NCI-H146 treated with DMSO at 0.1 percent for 48 hours (cell line): ENCODE results near the gene RPL10.
A peak's percentile ranks its signal among the peaks of the same experiment; 100 is the strongest.

ENCODE experiments used
- DNase-seq: peaks from one replicate; lab custom pipeline; 2025; ENCODE audit not compliant: unreplicated experiment; lab: John Stamatoyannopoulos, UW

RPL10 gene

DNA sequence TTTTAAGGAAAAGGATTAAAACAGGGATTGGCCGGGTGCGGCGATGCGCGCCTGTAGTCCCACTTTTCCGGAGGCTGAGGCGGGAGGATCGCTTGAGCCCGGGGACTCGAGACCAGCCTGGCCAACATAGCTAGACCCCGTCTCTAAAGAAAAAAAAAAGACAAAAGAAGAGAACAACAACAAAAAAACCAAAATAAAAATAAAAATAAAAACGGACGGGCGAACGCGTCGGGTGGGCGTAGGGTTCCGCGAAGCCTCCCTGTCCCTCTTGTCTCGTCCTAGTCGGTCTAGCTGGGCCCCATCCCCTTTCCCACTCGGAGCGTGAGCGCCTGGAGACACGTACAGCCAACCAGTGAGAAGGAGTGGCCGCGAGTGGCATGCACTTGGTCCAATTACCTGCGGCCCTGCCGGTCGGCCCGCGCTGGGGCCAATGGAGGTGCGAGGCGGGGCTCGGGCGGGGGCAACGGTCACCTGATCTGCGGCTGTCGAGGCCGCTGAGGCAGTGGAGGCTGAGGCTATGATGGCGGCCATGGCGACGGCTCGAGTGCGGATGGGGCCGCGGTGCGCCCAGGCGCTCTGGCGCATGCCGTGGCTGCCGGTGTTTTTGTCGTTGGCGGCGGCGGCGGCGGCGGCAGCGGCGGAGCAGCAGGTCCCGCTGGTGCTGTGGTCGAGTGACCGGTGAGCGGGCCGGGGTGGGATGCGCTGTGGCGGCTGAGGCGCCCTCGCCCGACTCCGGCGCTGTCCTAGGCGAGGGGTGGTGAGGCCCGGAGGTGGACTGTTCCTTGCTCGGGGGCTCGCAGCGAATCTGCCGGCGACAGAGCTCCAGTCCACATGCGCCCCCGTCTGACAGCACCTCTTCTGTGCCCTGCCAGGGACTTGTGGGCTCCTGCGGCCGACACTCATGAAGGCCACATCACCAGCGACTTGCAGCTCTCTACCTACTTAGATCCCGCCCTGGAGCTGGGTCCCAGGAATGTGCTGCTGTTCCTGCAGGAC is 30.3 kb downstream of the RPL10 start, which contains the start of gene ATP6AP1:
TSS of gene ATP6AP1 (plus strand) at position 502 of the 996 bp plus-strand sequence. CDS start at position 518, 16 bp downstream.
- peak; percentile 81 for DNase-seq

DNA sequence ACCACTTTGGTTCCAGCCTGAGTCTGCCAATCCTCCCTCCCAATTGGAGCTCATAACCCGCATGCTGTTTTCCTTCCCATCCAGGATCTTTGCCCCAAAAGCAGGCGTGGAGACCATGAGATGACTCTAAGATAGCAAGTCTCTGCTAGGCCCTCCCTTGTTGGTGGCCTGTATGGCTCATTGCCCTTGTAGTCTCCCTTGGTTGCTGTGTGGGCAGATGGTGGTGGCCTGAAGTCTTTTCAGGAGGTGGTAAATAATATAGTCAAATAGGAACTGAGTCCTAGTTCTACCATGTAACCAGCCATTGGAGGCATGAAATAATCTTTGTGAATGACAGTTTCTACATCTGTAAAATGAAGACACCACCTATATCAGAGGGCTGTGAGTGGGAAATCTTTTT is 31.5 kb downstream of the RPL10 start:
- DNase-seq: no peak

DNA sequence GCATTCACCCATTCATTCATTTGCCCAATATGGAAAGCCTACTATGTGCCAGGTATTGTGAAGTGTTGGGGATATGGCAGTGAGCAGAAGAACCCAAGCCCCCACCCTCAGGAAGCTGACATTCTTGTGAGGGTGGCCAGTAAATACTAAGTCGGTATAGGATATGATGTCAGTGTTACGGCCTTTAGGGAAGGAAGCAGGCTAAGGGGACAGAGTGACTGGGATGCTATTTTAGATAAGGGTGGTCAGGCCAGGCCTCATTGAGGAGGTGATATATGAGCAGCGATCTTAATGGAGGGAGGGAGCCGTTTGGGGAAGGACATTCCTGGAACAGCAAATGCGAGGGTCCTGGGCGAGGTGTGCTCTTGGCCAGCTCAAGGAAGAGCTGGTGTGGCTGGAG is 32.3 kb downstream of the RPL10 start:
- no peak for DNase-seq

DNA sequence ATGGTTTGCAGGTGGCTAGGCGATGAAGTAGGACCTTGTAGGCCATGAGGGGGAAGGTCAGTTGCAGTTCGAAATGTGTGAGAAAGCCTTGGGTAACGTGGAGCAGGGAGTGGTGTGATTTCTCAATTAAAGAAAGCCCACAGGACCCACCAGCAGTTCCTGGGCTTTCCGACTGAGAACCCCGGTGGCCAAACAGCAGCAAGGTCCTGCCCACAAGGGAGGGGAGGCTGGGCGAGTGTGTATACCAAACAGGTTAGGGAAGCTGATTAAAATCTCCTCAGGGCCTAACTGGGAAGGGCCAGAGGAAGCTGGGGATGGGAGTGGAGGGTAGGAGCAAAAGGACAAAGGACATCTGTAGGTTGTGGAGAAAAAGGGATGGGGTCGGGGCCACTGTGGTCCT is 32.7 kb downstream of the RPL10 start:
- no peak for DNase-seq

DNA sequence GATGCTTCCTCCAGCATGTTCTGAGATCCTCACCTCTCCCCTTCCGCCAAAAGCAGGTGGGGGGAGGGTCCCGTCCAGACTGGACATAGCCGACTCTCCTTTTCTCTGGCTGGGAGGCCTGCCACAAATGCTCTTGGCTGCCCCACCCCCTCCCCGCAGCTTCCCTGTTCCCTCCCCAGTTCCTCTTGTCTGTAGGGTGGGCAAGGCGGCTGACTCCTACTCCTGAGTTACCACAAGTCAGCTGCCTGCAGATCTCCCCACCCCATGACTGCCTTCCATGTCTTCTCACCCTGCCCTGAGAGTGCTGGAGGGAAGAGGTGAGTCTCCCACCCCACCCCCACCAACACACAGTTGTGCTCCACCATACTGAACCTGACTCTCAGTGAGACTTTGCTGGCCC is 33.2 kb downstream of the RPL10 start:
- no peak for DNase-seq

DNA sequence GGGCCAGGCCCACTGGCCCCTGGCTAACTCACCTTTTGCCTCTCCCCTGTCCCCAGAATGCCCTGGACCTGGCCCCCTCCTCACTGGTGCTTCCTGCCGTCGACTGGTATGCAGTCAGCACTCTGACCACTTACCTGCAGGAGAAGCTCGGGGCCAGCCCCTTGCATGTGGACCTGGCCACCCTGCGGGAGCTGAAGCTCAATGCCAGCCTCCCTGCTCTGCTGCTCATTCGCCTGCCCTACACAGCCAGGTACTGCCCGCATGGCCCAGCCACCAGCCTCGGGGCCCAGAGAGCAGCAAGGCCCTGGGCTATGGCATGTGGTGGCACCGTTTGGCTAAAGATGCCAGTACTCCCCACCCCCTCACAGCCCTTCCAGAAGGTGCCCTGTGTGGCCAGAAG is 34.0 kb downstream of the RPL10 start:
- no peak for DNase-seq

DNA sequence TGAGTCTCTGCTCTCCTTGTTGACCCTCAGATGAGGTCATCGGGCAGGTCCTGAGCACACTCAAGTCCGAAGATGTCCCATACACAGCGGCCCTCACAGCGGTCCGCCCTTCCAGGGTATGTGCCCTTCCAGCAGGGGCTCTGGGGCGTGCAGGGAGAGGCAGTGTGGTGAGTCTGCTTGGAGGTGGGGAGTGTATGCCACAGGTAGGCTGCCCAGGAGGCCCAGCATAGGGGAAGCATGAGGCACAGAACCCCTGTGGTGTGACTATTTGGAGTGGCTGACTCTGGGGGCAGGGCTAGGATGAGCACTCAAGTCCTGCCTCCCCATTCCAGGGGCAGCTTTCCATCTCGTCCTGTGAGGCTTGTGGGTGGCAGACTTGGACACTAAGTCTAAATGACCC is 35.4 kb downstream of the RPL10 start:
- no peak for DNase-seq

DNA sequence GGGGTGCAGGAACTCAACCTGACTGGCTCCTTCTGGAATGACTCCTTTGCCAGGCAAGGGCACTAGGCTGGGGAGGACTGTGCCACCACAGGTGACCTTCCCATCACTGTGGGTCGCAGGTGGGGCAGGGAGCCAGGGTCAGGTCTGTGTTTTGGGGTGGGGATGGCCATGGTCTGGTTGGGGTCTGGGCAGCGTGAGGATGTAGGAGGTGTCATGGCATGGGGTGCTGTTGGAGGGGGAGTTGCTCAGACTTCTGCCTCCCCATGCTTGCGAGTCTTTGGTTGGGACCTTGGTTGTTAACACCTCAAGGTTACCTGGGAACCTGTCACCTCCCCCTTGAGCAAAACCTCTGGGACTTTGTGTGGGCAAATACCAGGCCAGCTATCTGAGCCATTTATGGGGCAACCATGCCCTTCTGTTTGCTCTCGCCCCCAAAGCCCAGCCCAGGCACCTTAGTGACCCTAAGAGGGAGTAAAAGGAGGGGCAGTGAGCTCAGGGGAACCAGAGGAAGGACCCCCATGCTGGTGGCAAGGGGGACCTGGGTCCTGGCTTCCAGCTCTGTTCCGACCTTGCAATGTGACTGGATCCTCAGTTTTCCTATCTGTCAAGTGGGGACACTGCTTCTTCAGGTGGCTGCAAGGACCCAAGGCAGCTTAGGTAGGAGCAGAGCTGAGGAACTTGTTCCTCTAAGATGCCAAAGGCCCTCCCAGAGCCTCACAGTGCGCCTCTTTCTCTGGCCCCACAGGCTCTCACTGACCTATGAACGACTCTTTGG is 36.4 kb downstream of the RPL10 start:
- no peak for DNase-seq

DNA sequence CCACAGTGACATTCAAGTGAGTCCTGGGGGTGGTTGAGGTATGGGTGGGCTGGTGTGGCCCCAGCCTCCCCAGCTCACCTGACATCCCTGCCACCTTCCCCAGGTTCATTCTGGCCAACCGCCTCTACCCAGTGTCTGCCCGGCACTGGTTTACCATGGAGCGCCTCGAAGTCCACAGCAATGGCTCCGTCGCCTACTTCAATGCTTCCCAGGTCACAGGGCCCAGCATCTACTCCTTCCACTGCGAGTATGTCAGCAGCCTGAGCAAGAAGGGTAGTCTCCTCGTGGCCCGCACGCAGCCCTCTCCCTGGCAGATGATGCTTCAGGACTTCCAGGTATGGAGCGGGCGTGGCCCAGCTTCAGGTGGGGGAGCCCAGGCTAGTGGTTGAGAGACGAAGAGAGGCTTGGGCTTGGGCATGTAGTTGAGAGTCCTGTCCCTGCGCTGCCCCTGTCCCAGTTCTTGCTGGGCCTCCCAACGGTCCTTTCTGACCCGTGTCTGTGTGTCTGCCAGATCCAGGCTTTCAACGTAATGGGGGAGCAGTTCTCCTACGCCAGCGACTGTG is 37.1 kb downstream of the RPL10 start:
- no peak for DNase-seq

DNA sequence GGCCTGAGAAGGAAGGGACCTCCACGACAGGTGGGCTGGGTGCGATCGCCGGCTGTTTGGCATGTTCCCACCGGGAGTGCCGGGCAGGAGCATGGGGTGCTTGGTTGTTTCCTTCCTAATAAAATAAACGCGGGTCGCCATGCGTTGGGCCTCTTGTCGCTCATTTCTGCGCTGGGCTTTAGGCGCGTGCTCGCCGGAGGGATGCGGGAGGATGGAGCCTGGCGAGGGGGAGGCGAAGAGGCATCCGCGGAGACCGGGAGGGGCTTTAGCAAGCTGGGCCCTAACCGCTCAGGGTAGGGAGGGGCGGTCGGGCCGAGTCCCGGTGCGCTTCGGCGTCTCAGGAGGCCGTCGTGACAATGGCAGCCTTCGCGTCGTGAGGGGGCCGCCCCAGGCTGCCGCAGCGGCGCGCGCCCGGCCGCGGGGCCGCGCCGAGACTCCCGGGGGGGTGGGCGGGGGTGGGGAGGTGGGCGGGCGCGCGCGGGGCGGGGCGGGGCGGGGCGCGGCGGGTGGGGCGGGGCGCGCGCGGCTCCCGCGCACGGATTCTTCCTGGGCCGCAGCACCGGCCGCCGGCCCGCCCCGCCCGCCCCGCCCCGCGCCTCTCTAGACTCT is 38.3 kb downstream of the RPL10 start:
- DNase-seq: peak; percentile 2

DNA sequence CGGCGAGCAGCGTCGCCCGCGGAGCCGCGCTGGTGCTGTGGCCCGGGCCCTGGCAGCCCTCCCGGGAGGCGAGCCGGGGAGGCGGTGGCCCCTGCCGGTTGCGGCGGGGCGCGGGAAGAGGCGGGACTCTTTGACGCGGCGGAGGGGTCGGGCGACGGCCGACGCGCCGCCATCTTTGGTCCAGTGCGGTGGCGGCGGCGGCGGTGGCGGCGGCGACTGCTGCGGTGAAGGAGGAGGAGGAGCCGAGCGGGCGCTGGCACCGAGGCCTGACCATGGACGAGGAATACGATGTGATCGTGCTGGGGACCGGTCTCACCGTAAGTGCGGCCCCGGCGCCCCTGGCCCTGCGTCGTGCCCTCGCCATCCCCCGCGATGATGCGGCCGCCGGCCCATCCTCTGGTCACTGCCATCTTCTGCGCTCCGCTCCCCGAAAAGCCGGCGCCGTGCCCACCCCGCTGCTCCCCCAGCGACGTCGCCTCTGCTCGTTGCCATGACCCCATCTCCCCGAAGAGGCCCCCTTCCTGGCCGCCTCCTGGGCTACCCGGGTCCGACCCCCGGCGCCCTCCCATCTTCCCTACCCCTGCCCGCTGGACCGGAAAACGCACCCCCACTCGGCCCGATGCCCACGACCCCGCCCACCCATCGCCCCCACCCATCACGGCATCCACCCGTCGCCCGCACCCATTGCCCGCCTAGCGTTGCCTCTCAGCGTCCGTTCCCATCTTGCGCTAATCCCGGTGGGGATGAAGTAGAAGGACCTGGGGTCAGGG is 39.0 kb downstream of the RPL10 start, which contains the start of gene GDI1:
TSS of gene GDI1 (plus strand) at position 172 of the 770 bp plus-strand sequence. CDS start at position 273, 101 bp downstream.
- peak; percentile 3 for DNase-seq

DNA sequence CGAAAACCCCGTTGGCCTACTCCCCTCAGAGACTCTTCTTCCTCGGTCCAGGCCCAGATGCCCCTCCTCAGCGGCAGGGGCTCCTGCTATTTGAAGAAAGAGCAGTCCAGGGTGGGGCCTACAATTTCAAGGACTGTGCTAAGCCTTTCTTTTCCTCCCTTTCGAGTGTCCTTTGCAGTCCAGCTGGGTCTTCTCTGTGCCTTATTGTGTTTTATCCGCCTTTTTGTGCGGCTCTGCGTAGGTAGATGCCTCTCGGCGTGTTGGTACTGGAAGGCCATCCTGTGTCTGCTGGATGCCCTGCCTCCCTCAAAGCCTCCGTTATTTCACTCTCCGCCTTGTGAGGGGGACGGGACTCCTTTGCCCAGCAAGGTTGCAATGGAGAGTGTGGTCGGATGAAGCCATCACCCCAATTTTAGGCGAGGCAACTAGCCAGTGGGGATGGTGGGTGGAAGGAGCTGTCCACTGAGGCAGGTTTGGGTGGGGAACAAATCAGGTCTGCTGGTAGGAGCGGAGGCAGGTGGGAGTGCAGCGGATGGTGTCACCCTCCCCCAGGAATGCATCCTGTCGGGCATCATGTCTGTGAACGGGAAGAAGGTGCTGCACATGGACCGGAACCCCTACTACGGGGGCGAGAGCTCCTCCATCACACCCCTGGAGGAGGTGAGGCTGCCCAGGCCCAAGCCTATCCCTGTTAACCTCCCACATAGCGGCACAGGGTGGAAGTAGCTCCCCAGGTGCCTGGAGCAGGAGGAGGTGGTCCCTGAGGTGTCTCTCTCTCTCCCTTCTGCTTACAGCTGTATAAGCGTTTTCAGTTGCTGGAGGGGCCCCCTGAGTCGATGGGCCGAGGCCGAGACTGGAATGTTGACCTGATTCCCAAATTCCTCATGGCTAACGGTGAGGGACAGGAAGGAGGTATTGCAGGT is 40.1 kb downstream of the RPL10 start:
- DNase-seq: no peak

DNA sequence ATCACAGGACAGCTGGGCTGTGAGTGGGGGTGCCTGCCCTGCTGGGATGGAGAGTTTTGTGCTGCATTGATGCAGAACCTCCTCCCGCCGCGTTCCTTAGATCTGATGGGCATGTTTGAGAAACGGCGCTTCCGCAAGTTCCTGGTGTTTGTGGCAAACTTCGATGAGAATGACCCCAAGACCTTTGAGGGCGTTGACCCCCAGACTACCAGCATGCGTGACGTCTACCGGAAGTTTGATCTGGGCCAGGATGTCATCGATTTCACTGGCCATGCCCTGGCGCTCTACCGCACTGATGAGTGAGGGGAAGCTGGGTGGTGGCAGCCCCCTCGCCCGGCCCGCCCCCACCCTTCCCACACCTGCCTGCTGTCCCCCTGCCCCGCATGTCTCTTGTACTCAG is 41.7 kb downstream of the RPL10 start:
- DNase-seq: no peak

DNA sequence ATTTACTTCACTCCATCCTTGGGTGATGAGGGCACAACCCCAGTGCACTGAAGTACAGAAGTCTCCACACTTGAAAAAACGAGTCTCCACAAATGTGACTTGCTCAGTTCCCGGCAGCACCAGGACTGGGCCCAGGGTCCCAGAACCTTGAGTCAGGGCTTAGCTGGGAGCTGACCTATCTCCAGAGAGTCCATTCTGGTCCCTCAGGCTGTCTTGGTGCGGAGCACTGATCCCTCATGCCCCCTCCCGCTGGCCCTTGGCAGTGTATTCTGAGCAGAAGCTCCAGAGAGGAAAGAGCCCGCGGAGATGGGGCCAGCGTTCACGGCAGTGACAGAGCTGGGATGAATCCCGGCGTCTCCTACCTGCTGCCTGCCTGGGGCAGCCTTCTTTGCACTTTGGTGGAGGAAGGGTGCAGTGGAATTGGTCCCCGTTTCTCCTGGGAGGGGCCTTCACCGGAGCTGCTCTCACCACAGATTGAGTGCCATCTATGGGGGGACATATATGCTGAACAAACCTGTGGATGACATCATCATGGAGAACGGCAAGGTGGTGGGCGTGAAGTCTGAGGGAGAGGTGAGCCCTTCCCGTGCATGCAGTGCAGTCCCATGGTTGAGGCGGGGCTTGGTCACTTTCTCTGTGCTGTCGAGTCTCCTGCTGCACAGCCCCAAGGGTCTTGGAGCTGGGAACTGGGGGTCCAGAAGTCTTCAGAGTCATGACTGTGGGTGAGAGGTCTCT is 42.6 kb downstream of the RPL10 start:
- DNase-seq: no peak

DNA sequence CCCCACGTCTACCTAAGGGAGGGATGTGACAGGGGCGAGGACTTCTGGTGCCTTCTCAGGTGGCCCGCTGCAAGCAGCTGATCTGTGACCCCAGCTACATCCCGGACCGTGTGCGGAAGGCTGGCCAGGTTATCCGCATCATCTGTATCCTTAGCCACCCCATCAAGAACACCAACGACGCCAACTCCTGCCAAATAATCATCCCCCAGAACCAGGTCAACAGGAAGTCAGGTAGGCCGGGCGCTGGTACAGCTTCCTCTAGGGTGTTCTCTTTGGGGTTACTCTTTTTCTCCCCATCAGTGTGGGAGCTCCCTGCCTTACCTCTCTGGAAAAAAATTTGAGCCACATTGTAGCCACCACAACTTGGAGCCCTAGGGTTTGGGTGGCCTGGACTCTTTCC is 43.4 kb downstream of the RPL10 start:
- DNase-seq: no peak

DNA sequence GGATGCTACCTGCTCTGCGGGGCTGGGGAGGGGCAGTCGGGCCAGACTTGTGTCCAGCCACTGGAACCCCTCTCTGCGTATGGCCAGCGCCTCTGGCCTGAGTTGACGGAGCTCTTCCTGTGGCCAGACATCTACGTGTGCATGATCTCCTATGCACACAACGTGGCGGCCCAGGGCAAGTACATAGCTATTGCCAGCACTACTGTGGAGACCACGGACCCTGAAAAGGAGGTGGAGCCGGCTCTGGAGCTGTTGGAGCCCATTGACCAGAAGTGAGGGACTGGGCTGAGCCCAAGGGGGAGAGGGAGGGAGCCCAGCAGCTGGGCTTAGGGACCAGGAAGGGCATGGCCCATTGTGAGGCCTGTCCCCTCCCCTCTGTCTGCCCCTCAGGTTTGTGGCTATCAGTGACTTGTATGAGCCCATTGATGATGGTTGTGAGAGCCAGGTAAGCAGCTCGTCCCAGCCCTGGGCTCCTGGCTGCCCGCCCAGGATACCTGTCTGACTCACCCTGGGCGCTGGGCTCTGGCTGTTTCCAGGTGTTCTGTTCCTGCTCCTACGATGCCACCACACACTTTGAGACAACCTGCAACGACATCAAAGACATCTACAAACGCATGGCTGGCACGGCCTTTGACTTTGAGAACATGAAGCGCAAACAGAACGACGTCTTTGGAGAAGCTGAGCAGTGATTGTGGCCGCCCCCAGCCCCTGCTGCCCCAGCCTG is 44.0 kb downstream of the RPL10 start:
- no peak for DNase-seq

DNA sequence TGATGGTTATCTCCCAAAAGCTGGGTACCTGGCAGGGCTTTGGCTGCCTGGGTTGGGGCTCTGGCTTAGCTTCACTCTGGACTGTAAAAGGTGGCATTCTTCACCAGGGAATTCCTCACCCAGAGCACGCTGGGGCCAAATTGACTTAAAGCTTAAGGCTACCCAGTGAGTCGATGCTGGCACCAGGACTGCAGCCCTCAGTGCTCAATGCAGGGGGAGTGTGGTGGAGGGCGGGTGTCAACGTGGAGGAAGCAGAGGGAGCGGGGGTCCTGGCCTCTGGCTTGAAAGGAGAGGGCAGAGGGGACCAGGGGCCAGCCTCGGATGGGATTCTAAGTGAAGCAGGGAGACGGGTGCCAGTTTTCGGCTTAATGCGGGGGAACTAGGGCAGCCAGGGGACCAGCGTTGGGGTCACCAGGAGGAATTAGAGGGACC is 45.3 kb downstream of the RPL10 start:
- no peak for DNase-seq
